Measurements from ENCODE around the gene GSC2. TPM values are rescaled to one million over a fixed set of nuclear protein-coding genes. Genes with fewer than 3 reads are reported as not detected.
A peak's percentile ranks its signal among the peaks of the same experiment; 100 is the strongest.

Gene GSC2
- not detected for total RNA-seq

GRCh38 chr22:19149991-19150390, at the start of gene GSC2:
TSS of gene GSC2 (minus strand) at chr22:19150292. CDS start at chr22:19150283, 9 bp downstream.
- H3K27ac Mint-ChIP-seq = no peak within 1 kb of the TSS
- H3K36me3 Mint-ChIP-seq (ENCODE audit: low read depth) = no peaks in the 10 kb centered on the region
- intact Hi-C loops (cut with micrococcal nuclease) = no loop called here
- ChIA-PET POLR2A (no interaction called here), CTCF (no interaction called here)
- peaks cover 4% of the 10 kb centered on the region for H3K4me1 Mint-ChIP-seq (ENCODE audit: low read depth)
- ATAC-seq (peak; percentile 14), DNase-seq (no peak)
- H3K4me3 Mint-ChIP-seq = peak within 1 kb of the TSS; percentile 42
- no peak for TF ChIP-seq CTCF (IDR thresholded peaks at IDR 0.05)
- peaks cover 28% of the 10 kb centered on the region for H3K27me3 Mint-ChIP-seq
- H3K9me3 Mint-ChIP-seq = no peaks in the 10 kb centered on the region

GRCh38 chr22:19199479-19199878, 49.4 kb upstream of the GSC2 start:
- ChIA-PET POLR2A (no interaction called here), CTCF (no interaction called here)
- ATAC-seq (no peak), DNase-seq (no peak)
- no peak for TF ChIP-seq CTCF (IDR thresholded peaks at IDR 0.05)
- no peaks in the 10 kb centered on the region for H3K9me3 Mint-ChIP-seq
- no peaks in the 10 kb centered on the region for H3K36me3 Mint-ChIP-seq (ENCODE audit: low read depth)
- H3K27ac Mint-ChIP-seq = no peak overlapping the region
- no peaks in the 10 kb centered on the region for H3K27me3 Mint-ChIP-seq
- intact Hi-C loops (cut with micrococcal nuclease) = no loop called here
- H3K4me3 Mint-ChIP-seq = no peak overlapping the region
- peaks cover 10% of the 10 kb centered on the region for H3K4me1 Mint-ChIP-seq (ENCODE audit: low read depth)

- ChIA-PET CTCF (no interaction called here), POLR2A (no interaction called here)
- Mint-ChIP-seq H3K27ac (no peak overlapping the region), H3K27me3 (no peaks in the 10 kb centered on the region), H3K36me3 (ENCODE audit: low read depth) (no peaks in the 10 kb centered on the region), H3K9me3 (no peaks in the 10 kb centered on the region), H3K4me3 (no peak overlapping the region), H3K4me1 (ENCODE audit: low read depth) (peaks cover 10% of the 10 kb centered on the region)
- ATAC-seq = no peak
- intact Hi-C loops (cut with micrococcal nuclease) = no loop called here
- no peak for DNase-seq
- no peak for TF ChIP-seq CTCF (IDR thresholded peaks at IDR 0.05)
Observed at GRCh38 chr22:19197997-19198865, 48.1 kb upstream of the GSC2 start.

- H3K27ac Mint-ChIP-seq = no peak overlapping the region
- H3K27me3 Mint-ChIP-seq = no peaks in the 10 kb centered on the region
- peaks cover 10% of the 10 kb centered on the region for H3K4me1 Mint-ChIP-seq (ENCODE audit: low read depth)
- ChIA-PET CTCF (interaction anchor here (1.7 kb wide), 1 partner anchor 17 kb away, joined by 6 read pairs; no protein-coding TSS in a partner anchor), POLR2A (no interaction called here)
- no peaks in the 10 kb centered on the region for H3K9me3 Mint-ChIP-seq
- no peak for ATAC-seq
- no peak overlapping the region for H3K4me3 Mint-ChIP-seq
- no peak for TF ChIP-seq CTCF (IDR thresholded peaks at IDR 0.05)
- intact Hi-C loops (cut with micrococcal nuclease) = no loop called here
- H3K36me3 Mint-ChIP-seq (ENCODE audit: low read depth) = no peaks in the 10 kb centered on the region
- DNase-seq = no peak
Observed at GRCh38 chr22:19196841-19197612, 46.9 kb upstream of the GSC2 start.

Measured in activated CD8-positive, alpha-beta T cell treated with anti-CD3 and anti-CD28 coated beads for 36 hours (primary cell).